Kidney capillary endothelial cell (primary cell): ENCODE results near the gene SSH2.
"Not testable (repeated sequence)": the region's sequence is repeated elsewhere in the genome, so short reads cannot be mapped to it uniquely, and the experiment has no call there.

Experiments
- DNase-seq: peaks from one replicate; pipeline ENCODE4 v3.0.0-alpha.2; 2018; ENCODE audit warnings: low spot score

Gene SSH2

DNA sequence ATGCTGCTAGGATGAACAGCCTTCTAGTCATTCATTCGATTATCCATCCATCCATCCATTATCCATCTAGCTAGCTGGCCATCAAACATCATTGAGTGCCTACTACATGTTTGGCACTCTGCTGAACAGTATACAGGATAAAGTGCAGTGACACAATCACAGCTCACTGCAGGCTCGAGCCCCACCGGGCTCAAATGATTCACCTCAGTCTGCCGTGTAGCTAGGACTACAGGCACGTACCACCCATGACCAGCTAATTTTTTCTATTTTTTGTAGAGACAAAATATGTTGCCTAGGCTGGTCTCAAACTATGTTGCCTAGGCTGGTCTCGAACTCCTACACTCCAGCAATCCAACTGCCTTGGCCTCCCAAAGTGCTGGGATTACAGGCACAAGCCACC lies 50.0 kb downstream of the SSH2 start:
- no peak for DNase-seq

- DNase-seq = no peak
Measured at GRCh38 chr17:29874931-29875596, 55.0 kb downstream of the SSH2 start.

- DNase-seq = not testable (repeated sequence)
Measured at GRCh38 chr17:29874358-29874757, 55.7 kb downstream of the SSH2 start.

GRCh38 chr17:29873476-29873875 lies 56.6 kb downstream of the SSH2 start:
- DNase-seq = no peak

GRCh38 chr17:29870836-29871465 lies 59.1 kb downstream of the SSH2 start:
- DNase-seq = no peak

GRCh38 chr17:29867643-29868181 lies 62.3 kb downstream of the SSH2 start:
- DNase-seq = no peak

DNA sequence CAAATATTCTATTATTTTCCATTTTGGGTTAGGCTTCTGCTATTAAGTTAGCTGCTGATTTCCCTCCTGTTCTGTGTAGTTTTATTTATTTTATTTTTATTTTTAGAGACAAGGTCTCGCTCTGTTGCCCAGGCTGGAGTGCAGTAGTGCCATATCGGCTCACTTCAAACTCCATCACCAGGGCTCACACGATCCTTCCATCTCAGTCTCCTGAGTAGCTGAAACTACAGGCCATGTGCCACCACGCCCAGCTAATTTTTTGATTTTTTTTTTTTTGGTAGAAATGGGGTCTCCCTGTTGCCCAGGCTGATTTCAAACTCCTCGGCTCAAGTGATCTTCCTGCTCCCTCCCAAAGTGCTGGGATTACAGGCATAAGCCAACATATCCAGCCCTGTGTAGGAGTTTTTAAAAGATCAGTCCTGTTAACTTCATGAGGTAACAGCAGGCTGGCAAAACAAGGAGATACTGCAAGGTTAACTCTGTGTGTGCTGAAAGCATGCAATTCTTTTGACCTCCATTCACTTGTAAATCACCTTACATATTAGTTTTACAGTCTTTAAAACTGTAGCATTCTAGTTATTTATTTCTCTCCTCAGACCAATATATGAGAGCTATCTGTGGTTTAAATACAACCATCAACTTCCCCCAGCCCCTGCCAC lies 63.2 kb downstream of the SSH2 start:
- no peak for DNase-seq

- DNase-seq = no peak
Measured at GRCh38 chr17:29864615-29865014, 65.4 kb downstream of the SSH2 start.

- DNase-seq = not testable (repeated sequence)
Measured at GRCh38 chr17:29864123-29864522, 65.9 kb downstream of the SSH2 start.

- DNase-seq = no peak
Measured at GRCh38 chr17:29862951-29863350, 67.1 kb downstream of the SSH2 start.

GRCh38 chr17:29862127-29862526 lies 67.9 kb downstream of the SSH2 start:
- no peak for DNase-seq

DNA sequence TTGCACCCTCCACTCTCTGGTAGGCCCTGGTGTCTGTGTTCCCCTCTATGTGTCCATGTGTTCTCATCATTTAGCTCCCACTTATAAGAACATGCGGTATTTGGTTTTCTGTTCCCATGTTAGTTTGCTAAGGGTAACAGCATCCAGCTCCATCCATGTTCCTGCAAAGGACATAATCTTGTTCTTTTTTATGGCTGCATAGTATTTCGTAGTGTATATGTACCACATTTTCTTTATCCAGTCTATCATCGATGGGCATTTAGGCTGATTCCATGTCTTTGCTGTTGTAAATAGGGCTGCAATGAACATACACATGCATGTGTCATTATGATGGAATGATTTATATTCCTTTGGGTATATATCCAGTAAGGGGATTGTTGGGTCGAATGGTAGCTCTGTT lies 70.6 kb downstream of the SSH2 start:
- DNase-seq = not testable (repeated sequence)

- no peak for DNase-seq
Measured at GRCh38 chr17:29857823-29858222, 72.2 kb downstream of the SSH2 start.

DNA sequence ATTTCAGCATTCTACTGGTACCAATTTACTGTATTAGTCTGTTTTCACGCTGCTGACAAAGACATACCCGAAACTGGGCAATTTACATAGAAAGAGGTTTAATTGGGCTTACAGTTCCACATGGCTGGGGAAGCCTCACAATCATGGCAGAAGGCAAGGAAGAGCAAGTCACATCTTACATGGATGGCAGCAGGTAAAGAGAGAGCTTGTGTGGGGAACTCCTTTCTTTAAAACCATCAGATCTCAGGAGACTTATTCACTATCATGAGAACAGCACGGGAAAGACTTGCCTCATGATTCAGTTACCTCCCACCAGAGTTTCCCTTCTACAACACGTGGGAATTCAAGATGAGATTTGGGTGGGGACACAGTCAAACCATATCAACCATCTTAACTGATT lies 72.9 kb downstream of the SSH2 start:
- not testable (repeated sequence) for DNase-seq

DNA sequence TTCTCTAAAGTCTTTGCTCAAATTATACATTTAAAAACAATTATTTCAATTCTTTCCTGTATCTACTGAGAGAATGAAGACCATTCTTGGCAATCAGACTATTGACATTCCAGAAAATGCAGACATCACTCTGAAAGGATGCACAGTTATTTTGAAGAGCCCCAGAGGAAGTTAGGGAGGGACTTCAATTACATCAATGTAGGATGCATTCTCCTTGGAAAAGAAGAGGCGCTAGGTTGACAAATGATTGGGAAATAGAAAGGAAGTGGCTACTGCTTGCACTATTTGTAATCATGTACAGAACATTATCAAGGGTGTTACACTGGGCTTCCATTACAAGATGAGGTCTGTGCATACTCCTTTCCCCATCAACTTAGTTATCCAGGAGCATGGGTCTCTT lies 74.3 kb downstream of the SSH2 start:
- DNase-seq = no peak

DNA sequence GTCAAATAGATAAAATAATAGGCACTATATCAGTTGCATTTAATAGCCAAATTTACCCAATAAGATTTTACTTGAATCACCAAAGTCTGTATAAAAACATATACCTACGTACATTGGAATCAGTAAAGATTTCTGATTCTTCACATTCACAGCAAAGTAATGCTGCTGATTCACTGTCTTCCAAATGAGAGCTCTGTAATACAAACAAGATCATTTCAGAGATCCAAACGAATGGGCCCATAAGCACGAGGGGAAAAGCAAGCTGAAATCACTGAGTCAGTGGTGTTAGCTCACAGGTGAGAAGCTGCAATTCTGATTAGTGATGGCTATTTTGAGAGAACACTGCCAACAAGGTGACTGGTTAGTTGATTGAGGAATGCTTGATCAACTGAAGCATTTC lies 81.3 kb downstream of the SSH2 start:
- no peak for DNase-seq

DNA sequence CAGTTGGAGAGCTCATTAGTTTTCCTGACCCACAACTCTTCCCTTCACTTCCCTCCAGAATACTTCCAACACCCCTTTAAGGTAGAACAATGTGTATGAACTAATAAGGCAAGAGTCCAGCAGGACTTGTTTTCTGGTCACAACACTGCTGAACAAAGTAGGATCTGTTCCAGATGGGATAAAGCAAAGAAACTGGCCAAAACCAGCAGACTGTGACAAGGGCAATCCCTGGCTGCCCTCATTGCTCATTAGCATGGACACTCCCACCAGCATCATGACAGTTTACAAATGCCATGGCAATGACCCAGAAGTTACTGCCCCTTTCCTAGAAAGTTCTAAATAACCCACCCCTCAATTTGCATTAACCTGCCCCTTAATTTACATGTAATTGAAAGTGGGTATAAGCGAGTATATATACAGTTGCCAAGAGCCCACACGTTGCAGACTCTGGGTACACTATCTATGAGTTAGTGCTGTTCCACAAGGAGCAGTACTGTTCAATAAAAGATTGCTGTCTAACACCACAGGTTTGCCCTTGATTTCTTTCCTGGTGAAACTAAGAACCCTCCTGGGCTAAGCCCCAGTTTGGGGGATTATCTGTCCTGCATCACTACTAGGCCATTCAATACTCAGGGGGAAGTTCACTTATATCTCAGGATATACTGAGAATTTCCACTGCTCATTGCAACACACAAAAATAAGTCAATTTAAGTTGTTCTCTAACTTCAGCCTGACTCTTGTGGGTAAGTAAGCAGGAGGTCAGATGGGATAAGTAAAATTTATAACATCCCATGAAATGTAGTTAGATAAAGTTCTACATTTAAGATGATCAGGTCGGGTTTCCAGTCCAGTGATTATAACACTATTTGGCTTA lies 82.3 kb downstream of the SSH2 start:
- no peak for DNase-seq

GRCh38 chr17:29847118-29847517 lies 82.9 kb downstream of the SSH2 start:
- DNase-seq = no peak

DNA sequence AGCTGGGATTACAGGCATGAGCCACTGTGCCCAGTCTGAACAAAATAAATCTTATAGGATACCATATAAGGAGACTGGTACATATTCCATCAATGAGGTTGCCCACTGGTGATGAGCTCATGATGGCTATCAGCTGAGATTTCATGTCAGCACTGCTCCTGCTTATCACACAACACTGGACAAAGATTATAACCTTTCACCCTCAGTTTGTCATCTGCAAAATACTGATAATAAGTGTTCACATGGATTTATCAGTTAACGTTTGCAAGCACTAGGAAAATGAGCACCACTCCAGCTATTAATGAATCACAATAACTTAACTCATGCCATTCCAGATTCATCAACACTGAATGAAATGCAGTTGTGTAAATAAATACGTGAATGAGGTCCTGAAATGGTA lies 83.7 kb downstream of the SSH2 start:
- no peak for DNase-seq

DNA sequence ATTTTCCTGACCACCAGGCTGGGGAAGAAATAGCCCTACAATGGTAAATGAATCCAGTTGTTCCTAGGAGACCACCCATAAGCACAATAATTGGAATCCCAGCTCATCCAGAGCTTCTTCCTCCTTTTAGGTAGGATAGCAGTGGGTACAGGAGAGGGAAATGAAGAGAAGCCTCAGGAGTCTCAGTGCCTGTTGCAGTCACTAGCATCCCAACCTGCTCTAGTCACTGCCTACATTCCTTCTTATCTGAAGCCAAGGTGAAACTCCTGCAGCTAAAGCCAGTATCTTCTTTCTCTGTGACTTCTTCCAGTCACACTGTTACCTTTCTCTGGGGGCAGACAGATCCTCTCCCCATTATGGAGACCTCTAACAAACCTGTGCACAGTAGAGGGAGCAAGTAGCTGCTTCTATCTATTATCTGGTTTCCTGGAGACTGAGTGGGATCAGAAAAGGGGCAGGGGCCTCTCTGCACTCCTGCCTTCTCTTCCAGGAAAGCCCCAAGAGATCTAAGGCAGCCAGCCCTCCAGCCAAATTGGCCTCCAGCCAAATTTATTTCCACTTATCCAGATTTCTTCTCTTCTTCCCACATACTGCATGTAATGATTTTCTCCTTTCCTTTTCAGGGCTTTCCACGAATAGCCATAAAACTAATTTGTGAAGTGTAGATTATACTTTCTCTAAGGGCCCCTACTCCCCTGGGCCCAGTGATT lies 85.5 kb downstream of the SSH2 start:
- no peak for DNase-seq

- peak; percentile 36 for DNase-seq
Measured at GRCh38 chr17:29840884-29841283, 89.1 kb downstream of the SSH2 start.

- DNase-seq = no peak
Measured at GRCh38 chr17:29839656-29840055, 90.4 kb downstream of the SSH2 start.
